Measurements from ENCODE around the gene MOK.
"Not testable (repeated sequence)": the region's sequence is repeated elsewhere in the genome, so short reads cannot be mapped to it uniquely, and the experiment has no call there.

MOK gene

DNA sequence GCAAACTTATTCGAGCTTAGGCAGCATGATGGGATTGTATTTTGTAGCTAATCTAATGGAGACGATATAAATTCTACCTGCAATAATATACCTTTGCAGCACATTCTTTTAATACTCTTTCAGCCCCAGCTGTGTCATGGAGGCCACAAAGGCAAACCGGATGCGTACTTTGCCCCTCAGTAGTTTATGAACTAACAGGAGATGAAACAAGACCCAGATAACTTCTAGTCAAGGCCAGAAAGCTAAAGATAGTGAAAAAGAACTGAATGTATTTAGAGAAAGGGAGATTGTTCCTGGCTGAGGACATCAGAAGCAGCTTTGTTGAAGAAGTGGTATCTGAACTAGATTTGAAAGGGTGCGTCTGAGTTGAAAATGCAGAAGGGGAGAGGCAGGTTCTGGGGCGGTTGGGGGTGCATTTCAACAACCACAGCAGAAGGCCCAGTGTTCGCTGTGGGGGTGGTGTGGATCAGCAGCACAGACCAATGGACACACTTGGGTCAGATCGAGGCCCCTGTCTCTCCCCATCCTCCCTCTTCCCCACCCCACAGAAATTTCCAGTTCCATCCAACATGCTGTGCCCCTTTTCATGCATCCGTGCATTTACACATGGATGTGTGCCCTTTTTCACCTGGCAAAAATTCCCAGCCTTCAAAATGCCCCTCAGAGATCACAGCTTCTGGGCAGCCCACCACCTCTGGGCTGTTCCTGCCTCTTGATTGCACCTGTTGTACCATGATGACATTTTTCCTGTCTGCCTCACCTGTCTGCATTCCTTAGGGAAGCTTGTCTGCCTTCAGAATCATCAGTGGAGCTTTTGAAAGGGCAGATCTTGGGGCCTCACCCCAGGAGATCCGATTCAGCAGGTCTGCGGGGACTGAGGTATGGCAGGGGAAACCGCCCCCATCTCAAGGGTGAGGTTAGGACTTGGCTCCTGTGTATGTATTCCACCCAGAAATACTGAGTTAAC, 16.8 kb upstream of the MOK start:
- no peak for DNase-seq

DNA sequence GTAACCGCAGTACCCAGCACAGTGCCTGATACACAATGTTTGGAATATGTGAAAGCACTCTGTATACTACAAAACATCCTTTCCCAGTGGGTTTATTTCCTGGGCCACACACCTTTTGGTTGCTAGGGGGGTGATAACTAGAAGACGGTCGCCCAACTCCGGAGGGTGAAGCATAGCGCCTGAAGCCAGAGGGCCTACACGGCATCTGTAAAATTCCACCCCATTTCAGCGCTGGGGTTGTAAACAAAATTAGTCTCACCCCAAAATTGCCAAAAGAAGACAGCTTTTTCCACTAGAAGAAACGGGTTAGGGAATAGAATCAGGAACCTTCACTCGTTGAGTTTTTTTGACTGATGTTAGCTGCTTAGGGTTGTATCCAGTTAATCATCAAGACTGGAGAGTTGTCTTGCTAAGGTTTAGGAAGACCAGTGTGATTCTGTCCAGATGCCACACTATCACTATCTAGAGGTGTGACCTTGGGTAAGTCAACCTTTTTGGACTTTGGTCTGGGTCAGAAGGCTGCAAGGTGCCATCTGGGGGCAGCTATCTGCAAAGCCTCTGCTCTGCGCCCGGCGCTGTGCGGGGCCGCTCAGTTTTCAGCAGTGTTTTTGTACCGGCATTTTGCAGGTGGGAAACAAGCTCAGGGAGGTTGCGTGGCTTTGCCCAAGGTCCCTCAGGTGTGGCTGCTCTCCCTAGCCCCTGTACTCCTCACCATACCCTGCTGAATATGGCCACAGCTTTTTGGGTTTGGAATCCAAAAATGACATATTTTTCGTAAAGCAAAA, 15.9 kb upstream of the MOK start:
- no peak for DNase-seq

DNA sequence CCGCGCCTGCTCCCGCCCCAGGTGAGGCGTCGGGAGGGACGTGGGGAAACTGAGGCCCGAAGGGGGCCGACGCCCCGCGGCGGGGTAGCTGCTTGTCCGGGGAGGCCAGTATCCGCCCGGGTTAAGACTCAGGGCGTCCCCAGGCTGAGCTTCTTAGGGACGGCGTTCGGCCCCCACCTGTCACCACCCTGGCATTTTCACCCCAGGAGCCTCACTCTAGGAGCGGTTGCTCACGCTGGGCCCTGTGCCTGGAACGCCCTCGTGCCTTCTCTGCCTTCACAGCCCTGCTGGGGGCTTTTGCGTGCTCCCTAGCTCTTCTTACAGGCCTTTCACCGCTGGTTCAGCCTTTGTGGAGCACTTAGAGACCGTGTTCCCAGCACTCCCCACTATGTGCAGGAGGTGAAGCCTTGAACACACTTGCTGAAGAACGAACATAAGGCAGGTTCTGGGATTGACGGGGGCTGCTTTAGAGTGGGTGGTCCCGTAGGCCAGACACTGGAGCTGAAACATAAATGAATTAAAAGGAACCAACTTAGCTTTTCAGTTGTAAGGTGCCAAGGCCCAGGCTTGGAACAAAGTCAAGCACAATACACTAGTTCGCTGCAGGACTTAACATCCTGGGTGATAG, 15.2 kb upstream of the MOK start:
- peak; percentile 26 for DNase-seq

DNA sequence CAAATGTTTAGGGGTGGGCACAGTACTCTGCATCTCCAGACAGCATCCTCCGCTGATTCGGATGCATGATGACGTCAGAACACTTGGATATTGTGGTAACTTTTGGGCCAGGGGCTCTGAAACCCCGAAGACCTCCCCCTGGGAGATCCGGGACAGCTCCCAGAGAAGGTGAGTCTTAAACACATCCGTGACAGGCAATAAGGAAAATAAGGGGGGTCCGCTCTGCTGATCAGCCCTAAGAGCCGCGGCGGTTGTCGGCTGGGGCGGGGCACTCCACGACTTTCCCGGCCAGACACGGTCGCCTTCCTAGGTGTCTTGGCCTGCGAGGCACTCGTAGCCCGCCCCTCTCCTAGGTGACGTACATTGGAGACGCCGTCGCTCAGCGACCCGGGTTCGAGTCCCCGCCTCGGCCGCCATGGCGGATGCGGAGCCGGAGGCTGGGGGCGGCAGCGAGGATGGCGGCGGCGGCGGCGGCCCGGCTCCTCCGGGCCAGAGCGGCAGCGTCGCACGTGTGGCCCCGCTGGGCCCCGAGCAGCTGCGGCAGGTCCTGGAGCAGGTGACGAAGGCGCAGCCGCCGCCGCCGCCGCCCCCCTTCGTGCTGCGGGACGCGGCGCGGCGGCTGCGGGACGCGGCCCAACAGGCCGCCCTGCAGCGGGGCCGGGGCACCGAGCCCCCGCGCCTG, 14.5 kb upstream of the MOK start, which contains the start of gene ZNF839:
Gene ZNF839 (plus strand): TSS at position 396 of the 682 bp plus-strand sequence. CDS start 20 bp downstream, at position 416.
- DNase-seq = peak; percentile 96

DNA sequence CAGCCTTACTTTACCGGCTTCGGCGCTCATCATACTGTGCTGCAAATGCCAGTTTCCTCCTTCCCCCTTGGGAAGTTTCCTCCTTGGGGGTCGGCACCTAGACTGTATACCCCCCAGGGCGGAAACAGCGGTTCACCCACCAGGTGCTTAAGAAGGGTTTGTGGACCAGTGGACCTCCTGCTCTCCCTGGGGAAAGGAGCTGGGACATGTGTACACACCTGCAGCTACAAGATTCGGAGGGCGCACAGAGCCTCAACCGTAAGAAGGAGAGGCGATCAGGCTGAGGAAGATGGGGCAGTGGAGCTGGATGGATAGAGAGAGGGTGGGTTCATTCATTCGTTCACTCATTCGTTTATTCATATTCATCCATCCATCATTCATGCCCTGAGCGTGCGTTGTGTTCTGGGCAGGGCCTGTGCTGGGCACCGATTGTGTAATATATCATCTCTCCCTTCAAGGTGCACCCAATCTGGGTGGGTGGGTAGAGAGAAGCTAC, 13.9 kb upstream of the MOK start:
- DNase-seq = peak; percentile 17

DNA sequence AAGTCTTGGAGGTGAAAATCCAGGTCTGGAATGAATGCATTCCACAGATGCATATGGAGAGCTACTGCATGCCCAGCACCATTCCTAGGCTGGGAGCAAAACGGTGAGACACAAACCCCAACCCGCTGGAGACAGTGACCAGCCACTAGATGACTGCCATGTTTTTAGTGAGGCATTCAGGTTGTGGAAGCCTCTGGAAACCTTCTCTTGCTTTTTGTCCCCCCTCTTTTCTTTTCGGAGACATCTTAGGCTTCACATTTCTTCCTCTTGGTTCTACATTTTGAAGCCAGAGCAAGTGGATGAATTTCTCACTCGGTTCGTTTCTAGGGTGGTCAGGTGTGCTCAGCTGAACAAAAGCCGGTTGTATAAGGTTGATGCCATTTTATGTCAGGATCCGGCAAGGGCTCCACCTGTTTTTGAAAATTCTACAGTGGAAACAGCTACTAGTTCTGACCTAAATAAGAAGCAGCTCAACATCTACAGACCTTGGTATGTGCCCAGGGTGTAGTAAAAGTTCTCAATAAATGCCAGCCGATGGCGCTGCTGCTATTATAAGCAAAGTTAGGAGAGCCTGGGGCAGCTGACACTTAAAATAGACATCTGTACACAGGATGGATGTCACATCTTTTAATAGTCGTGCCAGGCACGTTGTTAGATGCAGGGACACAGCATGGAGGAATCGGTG, 12.7 kb upstream of the MOK start:
- DNase-seq = peak; percentile 54

DNA sequence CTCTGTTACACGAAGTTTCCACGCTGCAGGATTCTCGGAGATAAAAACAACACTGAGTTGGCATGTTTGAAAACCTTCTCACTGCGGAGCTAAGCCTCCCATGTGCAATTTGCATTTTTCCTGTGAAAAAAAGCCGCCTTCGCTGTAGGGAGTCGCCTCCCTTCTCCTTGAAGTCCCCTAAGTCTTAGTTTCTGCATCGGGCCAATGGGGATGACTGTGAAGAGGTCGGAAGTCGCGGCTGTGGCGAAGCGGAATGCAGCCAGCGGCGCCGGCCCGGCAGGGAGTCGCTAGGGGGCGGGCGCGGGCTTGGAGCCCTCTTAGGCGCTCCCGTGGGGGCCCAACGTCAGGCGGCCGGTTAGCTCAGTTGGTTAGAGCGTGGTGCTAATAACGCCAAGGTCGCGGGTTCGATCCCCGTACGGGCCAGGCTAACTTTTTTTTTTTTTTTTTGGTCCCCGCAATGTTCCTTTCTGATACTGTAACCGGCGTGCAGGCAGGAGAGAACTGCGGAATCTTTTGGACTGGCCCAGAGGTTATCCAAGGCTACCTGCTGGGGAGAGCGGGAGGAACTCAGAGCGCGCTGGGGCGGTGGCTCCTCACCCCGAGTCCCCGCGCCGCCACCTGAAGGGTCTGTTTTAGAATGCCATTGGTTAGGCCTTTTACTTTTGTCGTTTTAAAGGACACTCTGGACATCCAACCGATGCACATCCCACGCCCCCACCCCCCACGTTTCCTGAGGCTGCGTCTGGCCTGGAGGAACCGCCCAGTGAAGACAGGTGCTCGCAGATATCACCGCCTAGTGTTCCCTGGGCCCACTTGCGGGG, 12.0 kb upstream of the MOK start:
- peak; percentile 94 for DNase-seq

DNA sequence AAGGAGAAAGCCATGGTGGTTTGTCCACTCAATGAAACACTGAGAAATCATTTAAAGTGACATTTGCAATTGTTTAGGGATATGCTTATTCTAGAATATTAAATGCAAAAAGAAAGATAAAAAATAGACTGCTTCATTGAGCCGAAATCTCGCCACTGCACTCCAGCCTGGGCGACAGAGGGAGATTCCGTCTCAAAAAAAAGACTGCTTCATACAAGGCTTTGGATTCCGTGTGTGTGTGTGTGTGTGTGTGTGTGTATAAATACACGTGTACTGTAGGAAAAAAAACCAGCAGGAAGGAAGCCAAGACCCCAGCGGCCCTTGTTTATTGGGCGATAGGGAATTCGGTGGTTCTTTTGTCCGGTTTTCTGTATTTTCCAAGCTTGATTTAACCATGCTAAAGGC, 11.4 kb upstream of the MOK start:
- DNase-seq = peak; percentile 22

DNA sequence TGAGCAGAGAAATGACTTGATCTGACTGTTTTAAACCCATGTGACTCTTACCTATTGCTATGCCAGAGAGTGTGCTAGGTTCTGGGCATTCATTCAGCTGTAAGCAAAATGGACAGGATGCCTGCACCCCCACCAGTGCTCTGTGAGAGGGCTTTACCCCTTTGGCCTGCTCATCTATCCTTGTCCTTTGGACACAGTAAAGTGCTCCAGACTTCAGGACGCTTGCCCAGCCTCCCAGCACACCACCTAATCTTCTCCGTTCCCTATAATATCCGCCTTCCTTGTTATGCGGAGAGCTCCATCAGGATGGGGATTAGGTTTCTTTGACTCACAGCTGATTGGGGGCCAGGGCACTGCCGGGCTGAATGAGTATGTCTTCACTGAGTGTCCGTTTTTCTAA, 10.2 kb upstream of the MOK start:
- no peak for DNase-seq

DNA sequence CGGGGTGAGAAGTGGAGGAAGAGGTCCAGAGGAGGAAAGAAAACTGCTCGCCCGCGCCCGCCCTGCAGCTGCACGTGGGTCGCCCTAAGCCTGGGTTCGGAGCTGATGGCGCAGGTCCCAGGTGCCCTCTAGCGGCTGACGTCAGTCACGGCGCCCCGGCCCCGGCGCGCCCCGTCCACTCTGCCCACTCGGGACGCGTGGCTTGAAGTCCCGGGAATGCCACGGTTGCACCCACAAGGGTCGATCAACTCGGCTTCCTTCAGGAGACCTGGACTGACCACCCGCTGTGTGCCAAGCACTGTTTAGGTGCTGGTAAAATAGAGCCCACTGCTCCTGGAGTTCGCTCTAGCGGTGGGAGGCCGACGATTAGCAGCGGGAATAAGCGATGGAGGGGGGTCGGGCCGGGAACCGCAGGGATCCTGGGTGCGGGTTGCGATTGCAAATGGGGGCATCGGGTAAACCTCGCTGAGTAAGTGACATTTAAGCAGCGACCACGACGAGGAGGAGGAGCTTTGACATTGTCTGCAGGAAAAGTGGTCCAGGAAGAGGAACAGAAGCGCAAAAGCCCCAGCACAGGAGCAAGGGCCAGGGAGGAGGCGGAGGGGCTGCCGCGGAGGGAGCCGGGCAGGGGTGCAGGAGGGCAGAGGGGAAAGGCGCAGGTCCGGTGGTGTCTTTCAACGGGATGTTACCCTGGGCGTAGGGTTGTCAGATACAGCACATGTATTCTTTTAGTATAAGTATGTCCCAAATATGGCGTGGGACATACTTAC, 9.5 kb upstream of the MOK start:
- DNase-seq = peak; percentile 85

DNA sequence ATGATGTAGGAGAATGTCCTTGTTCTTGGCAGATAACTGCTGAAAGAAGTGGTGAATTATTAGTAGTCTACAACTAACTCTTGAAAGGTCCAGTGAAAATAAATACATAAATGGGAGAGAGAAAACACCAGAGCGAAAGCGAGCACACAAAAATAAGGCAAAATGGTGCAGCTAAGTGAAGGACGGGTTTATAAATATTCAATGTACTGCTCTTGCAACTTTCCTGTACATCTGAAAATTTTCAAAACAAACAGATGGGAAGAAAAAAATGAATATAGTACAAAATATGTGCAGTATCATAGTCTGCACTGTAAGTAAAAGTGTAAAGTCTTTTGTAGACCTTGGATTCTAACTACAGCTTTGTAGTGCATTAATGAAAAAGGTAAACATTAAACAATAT, 1.3 kb downstream of the MOK start:
- DNase-seq = no peak

DNA sequence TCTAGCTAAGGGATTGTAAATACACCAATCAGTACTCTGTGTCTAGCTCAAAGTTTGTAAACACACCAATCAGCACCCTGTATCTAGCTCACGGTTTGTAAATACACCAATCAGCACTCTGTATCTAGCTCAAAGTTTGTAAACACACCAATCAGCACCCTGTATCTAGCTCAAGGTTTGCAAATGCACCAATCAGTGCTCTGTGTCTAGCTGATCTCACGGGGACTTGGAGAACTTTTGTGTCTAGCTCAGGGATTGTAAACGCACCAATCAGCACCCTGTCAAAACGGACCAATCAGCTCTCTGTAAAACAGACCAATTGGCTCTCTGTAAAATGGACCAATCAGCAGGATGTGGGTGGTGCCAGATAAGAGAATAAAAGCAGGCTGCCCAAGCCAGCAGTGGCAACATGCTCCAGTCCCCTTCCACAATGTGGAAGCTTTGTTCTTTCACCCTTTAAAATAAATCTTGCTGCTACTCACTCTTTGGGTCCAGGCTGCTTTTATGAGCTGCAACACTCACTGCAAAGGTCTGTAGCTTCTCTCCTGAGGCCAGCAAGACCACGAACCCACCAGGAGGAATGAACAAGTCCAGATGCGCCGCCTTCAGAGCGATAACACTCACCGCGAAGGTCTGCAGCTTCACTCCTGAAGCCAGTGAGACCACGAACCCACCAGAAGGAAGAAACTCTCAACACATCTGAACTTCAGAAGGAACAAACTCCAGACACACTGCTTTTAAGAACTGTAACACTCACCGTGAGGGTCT, 6.5 kb downstream of the MOK start:
- not testable (repeated sequence) for DNase-seq

DNA sequence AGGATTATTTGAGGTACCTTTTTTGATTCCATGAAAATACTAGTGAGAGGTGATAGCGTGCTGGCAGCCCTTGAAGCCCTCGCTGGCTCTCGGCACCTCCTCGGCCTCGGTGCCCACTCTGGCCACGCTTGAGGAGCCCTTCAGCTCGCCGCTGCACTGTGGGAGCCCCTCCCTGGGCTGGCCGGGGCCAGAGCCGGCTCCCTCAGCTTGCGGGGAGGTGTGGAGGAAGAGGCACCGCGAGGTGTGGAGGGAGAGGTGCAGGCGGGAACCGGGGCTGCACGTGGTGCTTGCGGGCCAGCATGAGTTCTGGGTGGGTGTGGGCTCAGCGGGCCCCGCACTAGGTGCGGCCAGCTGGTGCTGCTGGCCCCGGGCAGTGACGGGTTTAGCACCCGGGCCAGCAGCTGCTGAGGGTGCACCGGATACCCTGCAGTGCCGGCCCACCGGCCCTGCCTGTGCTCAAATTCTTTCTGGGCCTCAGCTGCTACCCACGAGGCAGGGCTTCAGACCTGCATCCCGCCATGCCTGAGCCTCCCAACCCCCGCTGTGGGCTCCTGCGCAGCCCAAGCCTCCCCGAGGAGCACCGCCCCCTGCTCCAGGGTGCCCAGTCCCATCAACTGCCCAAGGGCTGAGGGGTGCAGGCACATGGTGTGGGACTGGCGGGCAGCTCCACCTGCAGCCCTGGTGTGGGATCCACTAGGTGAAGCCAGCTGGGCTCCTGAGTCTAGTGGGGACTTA, 7.4 kb downstream of the MOK start:
- no peak for DNase-seq

DNA sequence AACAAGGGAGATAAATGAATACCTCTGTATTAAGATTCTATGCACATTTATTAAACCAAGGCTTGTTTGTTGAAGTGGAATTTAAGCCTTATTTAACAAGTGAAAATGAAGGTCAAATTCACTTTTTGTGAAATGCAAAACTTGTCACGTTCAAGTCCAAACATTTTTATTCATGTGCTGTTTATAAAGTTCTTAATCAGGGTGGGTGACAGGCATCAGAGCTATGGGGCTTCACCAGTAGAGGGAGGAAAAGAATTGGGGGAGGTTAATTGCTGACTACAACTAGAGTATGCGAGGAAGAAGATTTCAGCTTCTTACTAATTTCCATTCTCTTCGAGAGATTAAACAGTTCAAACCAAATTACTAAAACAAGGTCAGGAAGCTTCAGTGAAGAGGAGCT, 9.7 kb downstream of the MOK start:
- DNase-seq = no peak

DNA sequence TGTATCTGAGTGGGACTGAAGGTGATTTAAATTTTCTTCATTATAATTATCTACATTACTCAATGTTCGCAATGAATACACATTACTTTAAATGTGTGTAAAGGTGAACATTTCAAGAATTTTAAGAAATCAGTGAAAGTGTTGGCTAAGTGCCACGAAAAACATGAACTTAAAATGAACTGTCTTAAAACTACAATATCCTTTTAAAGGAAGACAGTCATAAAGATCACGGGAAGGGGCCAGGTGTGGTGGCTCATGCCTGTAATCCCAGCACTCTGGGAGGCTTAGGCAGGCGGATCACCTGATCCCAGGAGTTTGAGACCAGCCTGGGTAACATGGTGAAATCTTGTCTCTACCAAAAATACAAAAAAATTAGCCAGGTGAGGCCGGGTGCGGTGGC, 11.2 kb downstream of the MOK start:
- no peak for DNase-seq

DNA sequence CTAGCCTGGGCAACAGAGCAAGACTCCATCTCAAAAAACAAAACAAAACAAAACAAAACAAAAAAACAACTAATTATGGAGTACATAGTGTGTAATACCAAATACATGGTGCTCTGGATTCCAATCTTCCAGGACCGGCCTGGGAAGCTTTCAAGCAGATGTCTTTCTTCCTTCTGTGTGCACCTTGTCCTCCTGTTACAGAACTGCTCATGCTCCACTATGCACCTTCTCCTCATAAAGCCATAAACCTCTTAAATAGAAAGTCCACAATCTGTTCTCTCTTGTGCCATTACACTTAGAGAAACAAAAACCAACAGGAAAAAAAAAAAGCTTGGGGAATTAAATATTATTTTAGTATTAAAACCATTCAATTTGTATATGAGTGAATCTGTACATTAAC, 12.5 kb downstream of the MOK start:
- DNase-seq = no peak

DNA sequence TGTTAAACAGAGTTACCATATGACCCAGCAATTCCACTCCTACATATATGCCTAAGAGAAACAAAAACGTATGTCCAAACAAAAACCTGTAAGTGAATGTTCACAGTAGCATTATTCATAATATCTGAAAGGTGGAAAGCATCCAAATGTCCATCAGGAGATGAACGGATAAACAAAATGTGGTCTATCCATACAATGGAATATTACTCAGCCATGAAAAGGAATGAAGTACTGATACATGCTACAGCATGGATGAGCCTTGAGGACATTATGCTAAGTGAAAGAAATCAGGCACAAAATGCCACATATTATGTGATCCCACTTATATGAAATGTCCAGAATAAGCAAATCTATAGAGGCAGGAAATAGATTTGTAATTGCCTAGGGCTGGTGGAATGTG, 16.8 kb downstream of the MOK start:
- DNase-seq = no peak

DNA sequence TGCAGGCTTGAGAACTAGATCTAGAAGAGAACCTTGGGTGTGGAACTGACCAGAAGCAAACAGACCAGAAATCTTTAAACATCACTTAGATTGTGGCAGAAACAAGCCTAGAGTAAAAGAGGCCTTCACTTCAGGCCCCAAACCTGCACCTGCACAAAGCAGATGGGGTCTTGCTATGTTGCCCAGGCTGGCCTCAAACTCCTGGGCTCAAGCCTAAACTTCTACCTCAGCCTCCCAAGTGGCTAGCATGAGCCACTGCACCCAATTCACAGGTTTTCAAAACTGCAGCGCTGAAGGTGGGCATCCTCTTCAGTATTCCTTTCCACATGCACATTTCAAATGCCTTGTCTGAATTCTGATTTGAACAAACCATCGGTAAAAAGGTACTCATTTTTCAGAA, 19.9 kb downstream of the MOK start:
- DNase-seq = no peak

DNA sequence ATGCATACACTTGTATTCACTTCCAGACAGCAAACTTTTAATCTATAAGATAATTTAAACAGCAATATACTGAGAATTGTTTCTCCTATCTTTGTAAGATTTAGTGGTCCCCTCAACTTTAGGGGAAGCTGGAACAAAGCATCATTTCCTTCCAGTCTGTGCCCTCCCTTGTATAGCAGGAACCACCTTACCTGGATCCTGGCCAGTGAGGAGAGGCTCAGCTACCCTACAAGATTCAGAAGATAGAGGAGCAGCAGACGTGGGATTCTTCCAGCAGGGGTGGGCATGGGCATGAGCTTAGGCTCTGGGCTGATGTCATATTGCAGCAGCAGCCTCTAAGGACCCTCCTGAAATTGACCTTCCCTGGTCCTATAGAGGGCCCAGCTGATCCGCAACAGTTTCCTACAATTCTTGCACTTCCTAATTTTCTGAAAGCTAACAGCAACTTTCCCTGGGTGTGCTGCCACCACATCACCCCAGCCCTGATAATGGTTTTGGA, 21.3 kb downstream of the MOK start:
- no peak for DNase-seq

Data from activated CD4-positive, alpha-beta T cell treated with anti-CD3 and anti-CD28 coated beads, Interleukin-2, amount 50 U/mL, for 16 hours (primary cell).